HG02943 (cell line): ENCODE results near the gene RERE.

ENCODE experiments used
- ATAC-seq: cut with Tn5 transposase; IDR thresholded peaks from one replicate; pipeline ENCODE4 v1.9.1; 2021; ENCODE audit warnings: mild to moderate bottlenecking, low read depth, moderate library complexity; ENCODE audit not compliant: unreplicated experiment

The RERE gene

DNA sequence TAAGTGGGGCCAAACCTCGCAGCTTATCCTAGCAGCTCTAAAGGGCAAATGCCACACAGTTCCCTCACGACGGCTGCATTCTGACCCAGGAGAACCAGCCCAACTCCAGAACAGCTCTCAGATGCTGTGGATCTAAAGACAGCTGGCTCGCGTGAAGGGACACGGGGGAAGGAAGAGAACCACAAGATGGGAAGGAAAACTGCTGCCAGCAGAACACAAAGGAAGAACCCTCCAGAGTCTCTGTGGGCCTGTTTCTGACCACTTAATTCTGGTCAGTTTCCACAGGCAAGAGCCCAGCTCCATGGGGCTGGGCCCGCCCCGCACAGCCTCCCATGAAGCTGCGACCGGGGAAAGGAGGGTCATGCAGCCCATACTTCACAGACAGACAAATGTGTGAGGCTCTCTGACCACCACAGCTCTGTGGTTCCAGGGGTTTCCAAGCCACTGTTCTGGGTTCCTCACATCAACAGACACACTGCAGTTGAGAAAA is 438.4 kb downstream of the RERE start:
- ATAC-seq: no peak

GRCh38 chr1:8378178-8378577 is 439.3 kb downstream of the RERE start:
- no peak for ATAC-seq

- ATAC-seq: no peak
Measured at GRCh38 chr1:8377271-8377981, 440.0 kb downstream of the RERE start.

- ATAC-seq: no peak
Measured at GRCh38 chr1:8376358-8376840, 441.0 kb downstream of the RERE start.

DNA sequence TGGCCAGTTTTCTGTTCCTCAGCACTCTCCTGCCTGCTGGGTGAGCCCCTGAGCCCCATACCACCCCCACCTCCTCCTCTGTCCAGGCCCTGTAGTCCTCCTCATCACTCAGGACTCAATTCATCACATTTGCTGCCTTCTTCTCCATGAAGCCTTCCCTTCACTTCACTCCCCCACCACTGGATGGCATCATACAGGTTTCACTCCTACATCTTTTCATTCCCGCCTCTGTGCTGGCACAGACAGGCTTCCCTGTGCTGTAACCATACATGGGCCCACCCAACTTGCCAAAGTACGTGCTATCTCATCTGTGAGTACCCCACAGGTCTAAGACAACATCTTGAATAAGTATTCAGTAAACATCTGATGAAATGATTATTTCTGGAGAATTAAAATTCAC is 442.6 kb downstream of the RERE start:
- no peak for ATAC-seq

DNA sequence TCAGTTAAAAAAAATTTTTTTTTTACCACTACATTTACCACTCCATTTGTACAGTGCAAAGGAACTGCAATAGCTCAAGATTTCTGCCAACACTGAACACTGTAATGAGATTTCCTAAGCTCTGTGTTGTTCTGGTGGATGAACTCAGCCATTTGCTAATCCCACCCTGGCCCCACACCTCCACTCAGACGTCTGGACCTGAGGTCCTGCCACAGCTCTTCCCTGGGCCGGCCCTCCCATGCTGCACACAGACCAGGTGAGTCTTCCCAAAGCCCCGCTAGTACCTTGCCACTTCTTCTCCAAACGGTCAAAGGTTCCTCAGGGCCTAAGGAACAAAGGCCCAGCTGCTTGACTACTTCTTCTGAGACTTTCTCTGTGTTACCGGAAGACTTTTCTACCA is 443.1 kb downstream of the RERE start:
- no peak for ATAC-seq

- ATAC-seq: no peak
Measured at GRCh38 chr1:8373581-8374241, 443.7 kb downstream of the RERE start.

- ATAC-seq: no peak
Measured at GRCh38 chr1:8373125-8373524, 444.3 kb downstream of the RERE start.

GRCh38 chr1:8371372-8371991 is 446.0 kb downstream of the RERE start:
- no peak for ATAC-seq

DNA sequence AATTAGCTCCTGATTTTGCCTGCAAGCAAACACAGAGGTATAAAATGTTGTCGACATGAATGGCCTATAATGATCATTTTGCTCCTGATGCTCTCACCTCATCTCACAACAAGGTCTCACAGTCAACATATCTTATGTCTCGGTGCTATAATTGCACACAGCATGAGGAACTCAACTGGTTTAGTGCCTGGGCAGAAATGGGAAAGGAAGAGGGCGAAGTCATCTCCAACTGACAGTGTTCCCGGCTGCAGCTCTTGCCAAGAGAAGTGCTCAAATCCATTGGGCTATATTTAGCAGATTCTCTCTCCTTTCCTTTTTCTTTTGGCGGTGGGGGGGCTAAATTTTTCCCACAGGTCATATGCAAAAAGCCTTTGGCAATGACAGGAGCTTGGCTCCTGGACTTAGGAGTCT is 446.5 kb downstream of the RERE start:
- no peak for ATAC-seq

- no peak for ATAC-seq
Measured at GRCh38 chr1:8370046-8370881, 447.2 kb downstream of the RERE start.

DNA sequence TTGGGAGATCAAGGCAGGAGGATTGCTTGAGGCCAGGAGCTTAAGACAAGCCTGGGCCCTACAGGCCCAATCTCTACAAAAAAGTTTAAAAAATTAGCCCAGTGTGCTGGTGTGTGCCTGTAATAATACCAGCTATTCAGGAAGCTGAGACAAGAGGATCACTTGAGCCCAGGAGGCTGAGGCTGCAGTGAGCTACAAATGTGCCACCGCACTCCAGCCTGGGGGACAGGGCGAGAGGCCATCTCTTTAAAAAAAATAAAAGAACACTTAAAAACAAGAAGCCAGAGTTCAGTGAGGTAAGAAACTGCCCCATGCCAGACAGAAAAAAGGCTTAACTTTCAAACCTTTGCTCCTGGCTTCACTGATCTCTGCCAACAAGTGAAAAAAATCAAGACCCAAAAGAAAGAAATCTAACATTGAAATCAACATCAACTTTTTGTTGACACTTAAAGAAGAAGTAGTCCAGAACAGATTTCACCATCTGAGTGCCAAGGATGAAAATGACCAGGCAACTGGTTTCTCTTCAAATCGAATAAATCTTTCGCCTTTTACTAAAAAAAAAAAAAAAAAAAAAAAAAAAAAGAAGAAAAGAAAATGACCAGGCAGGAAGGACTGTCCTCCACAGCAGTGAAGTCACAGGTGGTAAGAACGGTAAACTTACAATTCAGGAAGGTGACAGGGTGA is 448.3 kb downstream of the RERE start:
- no peak for ATAC-seq

DNA sequence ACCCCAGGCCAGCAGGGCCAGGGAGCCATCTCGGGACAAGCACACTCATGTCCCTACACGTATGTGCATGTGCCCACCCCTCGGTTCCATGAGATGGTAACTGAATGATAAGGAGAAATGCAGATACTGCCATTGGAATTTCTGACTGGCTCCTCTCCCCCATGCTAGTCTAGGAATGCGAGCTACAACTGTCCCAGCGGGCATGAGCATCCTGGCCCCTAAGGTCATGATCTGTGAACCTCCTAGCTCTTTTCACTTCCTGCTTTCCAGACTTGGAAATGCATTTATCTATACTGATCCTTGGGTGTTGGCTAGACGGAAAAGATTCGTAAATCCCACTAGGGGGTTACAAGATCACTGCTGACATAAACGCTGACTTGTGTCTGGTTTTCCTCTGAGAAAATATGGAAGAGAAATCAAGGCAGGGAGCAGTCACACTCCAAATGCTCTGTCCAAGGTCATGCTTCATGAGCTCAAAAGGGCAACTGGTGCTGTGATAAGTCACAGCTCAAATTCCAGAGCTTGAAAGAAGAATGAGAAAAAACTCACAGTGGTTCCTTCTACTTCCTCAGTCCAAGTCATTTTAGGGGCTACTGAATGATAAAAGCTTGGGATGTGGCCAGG is 449.8 kb downstream of the RERE start:
- no peak for ATAC-seq

DNA sequence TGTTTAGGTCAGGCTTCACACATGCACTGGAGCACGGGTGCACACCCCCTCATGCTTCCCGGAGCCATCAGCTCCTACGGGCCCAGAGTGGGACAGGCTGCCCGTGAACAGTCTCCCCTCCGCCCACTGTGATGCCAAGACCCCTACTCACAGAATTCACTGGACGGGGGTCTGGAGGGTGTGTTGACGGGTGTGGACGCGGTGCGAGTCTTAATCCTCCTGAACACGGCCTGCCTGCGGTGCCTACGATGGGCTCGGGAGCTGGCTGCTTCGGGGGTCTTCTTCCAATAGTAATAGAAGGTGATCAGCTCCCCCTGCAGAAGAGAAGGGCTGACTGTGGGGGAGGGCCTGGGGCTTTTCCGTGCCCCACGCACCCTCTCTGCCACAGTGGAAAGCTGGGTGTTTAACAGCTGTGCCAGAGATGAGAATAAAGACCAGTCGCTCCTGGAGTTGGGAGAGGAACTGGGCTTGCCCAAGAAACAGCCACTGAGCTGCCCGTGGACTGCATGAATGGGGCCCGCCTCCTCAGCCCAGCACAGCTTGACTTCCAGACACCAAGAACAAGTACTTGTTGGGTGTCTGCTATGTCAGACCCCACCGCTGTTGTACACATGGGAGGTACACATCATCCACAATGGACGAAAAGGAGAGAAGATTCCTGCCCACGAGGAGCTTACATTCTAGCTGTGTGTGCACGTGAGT is 451.6 kb downstream of the RERE start:
- ATAC-seq: no peak

DNA sequence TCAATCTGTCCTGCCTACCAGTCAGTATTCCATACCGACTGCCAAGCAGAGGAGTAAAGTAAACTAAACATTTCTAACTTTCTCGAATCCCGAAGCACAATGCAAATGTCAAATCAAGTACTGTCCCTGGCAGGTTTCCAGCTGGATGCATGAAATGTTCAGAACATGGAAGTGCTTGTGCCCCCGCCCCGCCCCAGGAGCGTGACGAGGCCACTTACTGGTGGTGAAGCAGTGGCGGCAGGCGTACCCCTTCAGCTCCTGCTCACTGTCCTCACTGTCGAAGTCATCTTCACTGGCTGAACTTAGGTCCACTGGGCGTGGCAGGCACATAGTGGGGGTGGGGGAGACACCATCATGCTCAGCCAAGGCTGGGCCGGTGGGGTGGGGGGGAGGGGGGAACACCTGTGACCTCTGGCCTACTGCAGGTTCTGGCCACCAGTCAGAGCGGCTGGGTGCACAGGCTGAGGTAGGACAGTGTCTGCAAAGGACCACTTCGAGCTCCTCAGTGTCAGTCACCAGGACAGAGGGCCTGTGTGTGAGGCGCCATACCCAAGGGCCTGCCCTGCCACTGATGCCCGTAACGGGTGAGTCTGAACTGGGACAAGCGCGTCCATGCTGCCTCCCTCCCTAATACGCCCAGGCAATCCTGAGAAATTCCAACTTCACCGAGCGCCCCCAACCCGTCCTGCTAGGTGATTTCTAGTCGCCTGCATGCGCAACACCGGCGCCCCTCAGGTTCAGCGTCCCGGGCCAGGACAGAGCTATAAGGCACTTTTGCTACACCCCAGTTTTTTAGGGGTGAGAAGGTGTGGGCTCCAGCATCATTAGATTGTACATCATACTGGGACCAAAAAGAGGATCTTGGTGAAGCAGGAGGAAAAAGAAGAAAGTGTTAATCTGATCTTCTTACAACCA is 452.7 kb downstream of the RERE start:
- ATAC-seq: no peak

- no peak for ATAC-seq
Measured at GRCh38 chr1:8363767-8364301, 453.6 kb downstream of the RERE start.

DNA sequence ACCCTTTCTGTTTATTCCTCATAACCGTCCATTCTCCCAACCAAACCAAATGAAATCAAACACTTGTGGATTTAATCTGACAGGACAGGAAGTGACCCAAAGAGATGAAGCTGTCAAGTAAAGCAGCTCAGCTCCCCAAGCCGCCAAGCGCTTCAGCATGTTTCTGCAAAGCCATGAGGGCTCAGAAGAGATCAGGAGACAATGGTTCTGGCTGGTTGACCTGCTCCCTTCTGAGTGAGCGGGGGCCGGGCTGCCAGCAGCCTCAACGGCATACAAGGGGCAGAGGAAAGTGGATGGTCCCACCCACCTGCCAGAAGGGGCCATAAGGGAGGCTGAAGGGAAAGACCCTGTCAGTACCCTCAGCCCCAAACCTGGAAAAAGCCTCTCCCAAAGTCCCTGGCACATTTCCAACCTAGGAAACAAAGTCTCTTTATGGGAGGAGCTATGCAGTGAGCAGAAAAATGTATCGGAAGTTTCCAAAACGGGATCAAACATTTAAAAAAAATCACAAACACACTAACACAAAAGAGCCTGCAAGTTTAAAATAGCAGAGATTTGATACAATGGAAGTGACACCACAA is 454.2 kb downstream of the RERE start:
- no peak for ATAC-seq
